Gastrocnemius medialis (tissue), 4 donors: ENCODE measurements around the gene PARP11.

ENCODE experiments used
- POLR2A ChIP-seq, 2 donors: fragments of 450-650 bp; IDR thresholded peaks; one replicate each; pipeline ENCODE4 v1.6.1; 2017; ENCODE audit warnings: antibody characterized with exemption in 2 of 2, mild to moderate bottlenecking in 2 of 2, moderate library complexity in 2 of 2
- TF ChIP-seq, protein P1 (sequence below), 5 experiments: fragments of 450-650 bp in 3 of 5; fragments of 200-600 bp in 2 of 5; sonication (generic) in 2 of 5; IDR thresholded peaks in 4 of 5; conservative IDR thresholded peaks in 1 of 5; 1 replicate in 4 of 5; 2 replicates in 1 of 5; pipeline ENCODE4 v1.5.1; 2016 to 2019; ENCODE audit warnings: antibody characterized with exemption in 5 of 5, mild to moderate bottlenecking in 3 of 5, moderate library complexity in 3 of 5

DNA sequence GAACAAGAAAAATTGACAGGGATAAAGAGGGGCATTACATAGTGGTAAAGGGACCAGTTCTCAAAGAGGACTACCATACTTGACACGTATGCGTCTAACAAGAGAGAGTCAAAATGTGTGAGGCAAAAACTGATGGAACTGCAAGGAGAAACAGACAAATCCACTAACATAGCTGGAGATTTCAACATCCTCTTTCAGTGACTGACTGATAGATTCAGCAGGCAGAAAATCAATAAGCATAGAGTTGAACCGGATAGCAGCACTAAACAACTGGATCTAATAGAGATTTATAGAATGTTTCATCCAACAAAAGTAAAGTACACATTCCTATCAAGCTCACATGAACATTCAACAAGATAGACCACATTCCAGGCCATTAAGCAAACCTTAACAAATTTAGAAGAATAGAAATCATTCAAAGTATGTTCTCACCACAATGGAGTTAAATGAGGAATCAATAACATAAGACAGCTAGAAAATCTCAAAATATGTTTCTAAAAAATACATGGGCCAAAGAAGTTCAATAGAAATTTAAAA, 104.2 kb downstream of the PARP11 start:
- TF ChIP-seq, protein P1, sequence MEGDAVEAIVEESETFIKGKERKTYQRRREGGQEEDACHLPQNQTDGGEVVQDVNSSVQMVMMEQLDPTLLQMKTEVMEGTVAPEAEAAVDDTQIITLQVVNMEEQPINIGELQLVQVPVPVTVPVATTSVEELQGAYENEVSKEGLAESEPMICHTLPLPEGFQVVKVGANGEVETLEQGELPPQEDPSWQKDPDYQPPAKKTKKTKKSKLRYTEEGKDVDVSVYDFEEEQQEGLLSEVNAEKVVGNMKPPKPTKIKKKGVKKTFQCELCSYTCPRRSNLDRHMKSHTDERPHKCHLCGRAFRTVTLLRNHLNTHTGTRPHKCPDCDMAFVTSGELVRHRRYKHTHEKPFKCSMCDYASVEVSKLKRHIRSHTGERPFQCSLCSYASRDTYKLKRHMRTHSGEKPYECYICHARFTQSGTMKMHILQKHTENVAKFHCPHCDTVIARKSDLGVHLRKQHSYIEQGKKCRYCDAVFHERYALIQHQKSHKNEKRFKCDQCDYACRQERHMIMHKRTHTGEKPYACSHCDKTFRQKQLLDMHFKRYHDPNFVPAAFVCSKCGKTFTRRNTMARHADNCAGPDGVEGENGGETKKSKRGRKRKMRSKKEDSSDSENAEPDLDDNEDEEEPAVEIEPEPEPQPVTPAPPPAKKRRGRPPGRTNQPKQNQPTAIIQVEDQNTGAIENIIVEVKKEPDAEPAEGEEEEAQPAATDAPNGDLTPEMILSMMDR (IDR thresholded peaks at IDR 0.05 in 4 of 5, conservative IDR thresholded peaks at IDR 0.05 in 1 of 5) = no peak
- TF ChIP-seq POLR2A (IDR thresholded peaks at IDR 0.05) = no peak
